ENCODE results near the gene HSPB1. TPM values are rescaled to one million over a fixed set of nuclear protein-coding genes. Genes with fewer than 3 reads are reported as not detected.

HSPB1 gene
- total RNA-seq, 4 donors from 2014 or later, result 388 to 879 (median 551) TPM

GRCh38 chr7:76349313-76349885 lies 46.9 kb downstream of the HSPB1 start:
- Histone ChIP-seq H3K27ac (no peak overlapping the region), H3K9me3 (no peaks in the 10 kb centered on the region), H3K27me3 (no peaks in the 10 kb centered on the region), H3K4me3 (replicated peaks in 1 of 3) (no peak overlapping the region), H3K4me1 (peaks cover under 1 to 11% of the 10 kb centered on the region in 2 donors), H3K36me3 (peaks cover 23 to 27% of the 10 kb centered on the region in 2 donors)
- intact Hi-C loops (cut with DNase I), result no loop called here
- TF ChIP-seq POLR2A (IDR thresholded peaks at IDR 0.05) (no peak), CTCF (IDR thresholded peaks at IDR 0.05) (no peak)
- DNase-seq, result no peak
- WGBS, 2 donors, result 90 to 94% methylated on average over 8 of the region's 8 CpGs

- 85 to 94% methylated on average over 7 of the region's 7 CpGs for WGBS, 2 donors
- Histone ChIP-seq H3K27ac (no peak overlapping the region), H3K36me3 (peaks cover 9 to 21% of the 10 kb centered on the region in 2 donors), H3K27me3 (no peaks in the 10 kb centered on the region), H3K9me3 (no peaks in the 10 kb centered on the region), H3K4me1 (peaks cover 14 to 20% of the 10 kb centered on the region in 2 donors), H3K4me3 (replicated peaks in 1 of 3) (no peak overlapping the region)
- intact Hi-C loops (cut with DNase I), result no loop called here
- DNase-seq, result no peak
- TF ChIP-seq CTCF (IDR thresholded peaks at IDR 0.05), result no peak
- no peak for TF ChIP-seq POLR2A (IDR thresholded peaks at IDR 0.05)
Observed at GRCh38 chr7:76351372-76351771, 48.9 kb downstream of the HSPB1 start.

DNA sequence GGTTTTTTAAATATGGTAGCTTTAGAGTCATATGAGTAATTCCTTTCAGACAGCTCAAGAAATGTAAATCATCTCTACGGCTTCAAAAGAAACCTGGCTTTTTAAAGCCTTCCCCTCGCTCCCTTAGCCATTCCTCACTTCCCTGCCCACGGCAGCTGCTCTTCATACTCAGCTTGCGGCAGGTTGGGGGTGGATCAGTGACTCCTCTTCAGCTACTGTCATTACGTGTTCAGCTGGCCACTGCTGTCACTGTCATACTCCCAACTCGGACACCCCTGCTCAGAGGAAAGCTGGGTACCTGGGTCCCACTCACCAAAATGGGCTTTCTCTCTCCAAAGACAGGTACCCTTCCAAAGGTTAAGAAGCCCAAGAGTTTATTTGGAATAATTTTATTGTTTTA lies 49.7 kb downstream of the HSPB1 start:
- no peak overlapping the region for H3K27ac ChIP-seq
- 89 to 91% methylated on average over 6 of the region's 6 CpGs for WGBS, 2 donors
- no peak overlapping the region for H3K4me3 ChIP-seq (replicated peaks in 1 of 3)
- no peak for TF ChIP-seq CTCF (IDR thresholded peaks at IDR 0.05)
- no peaks in the 10 kb centered on the region for H3K27me3 ChIP-seq
- peaks cover 14 to 28% of the 10 kb centered on the region in 2 donors for H3K4me1 ChIP-seq
- no peaks in the 10 kb centered on the region for H3K9me3 ChIP-seq
- DNase-seq, result no peak
- intact Hi-C loops (cut with DNase I), result no loop called here
- peaks cover under 1 to 13% of the 10 kb centered on the region in 2 donors for H3K36me3 ChIP-seq

DNA sequence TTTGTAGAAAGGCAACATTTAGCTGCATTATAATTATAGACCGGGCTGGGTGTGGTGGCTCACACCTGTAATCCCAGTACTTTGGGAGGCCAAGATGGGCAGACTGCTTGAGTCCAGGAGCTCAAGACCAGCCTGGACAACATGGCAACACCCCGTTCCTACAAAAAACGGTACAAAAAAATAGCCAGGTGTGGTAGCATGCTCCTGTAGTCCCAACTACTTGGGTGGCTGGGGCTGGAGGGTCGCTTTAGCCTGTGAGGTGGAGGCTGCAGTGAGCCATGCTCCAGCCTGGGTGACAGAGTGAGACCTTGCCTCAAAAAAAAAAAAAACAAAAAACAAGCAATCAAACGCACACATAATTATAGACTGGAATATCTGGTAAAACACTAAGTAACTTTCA lies 51.3 kb downstream of the HSPB1 start:
- TF ChIP-seq CTCF (IDR thresholded peaks at IDR 0.05) (no peak), POLR2A (IDR thresholded peaks at IDR 0.05) (no peak)
- H3K36me3 ChIP-seq, result peaks cover 0 to 12% of the 10 kb centered on the region in 2 donors
- no peaks in the 10 kb centered on the region for H3K9me3 ChIP-seq
- H3K4me1 ChIP-seq, result peaks cover 14 to 30% of the 10 kb centered on the region in 2 donors
- no peaks in the 10 kb centered on the region for H3K27me3 ChIP-seq
- intact Hi-C loops (cut with DNase I), result no loop called here
- H3K4me3 ChIP-seq (replicated peaks in 1 of 3), result no peak overlapping the region
- DNase-seq, result no peak
- H3K27ac ChIP-seq, result no peak overlapping the region
- WGBS, 2 donors, result 92 to 93% methylated on average over 5 of the region's 5 CpGs

Other genes with a start within 250 kb of the HSPB1 start
- gene SRRM3, start 100.8 kb upstream of the HSPB1 start, total RNA-seq, result 1 to 10 TPM in 3 of 4 donors, under 1 TPM in 1; 0.50 to 6.4 (median 2.0) TPM
- 10 to 100 TPM; 37.4 to 43.4 (median 41.4) TPM for gene YWHAG, start 56.3 kb downstream of the HSPB1 start, total RNA-seq
- gene SSC4D, start 107.0 kb downstream of the HSPB1 start, total RNA-seq, result 10 to 100 TPM in 3 of 4 donors, 1 to 10 TPM in 1; 3.6 to 14.0 (median 13.4) TPM
- 1 to 10 TPM in 1 of 4 donors, under 1 TPM in 2, not detected in 1; 0.39 to 1.0 (median 0.94) TPM for gene ZP3, start 122.3 kb downstream of the HSPB1 start, total RNA-seq
- 10 to 100 TPM; 20.4 to 32.5 (median 25.2) TPM for gene DTX2, start 159.0 kb downstream of the HSPB1 start, total RNA-seq
- 10 to 100 TPM in 1 of 4 donors, 1 to 10 TPM in 3; 1.0 to 10.8 (median 1.3) TPM for gene UPK3B, start 207.9 kb downstream of the HSPB1 start, total RNA-seq
- gene SPDYE16, start 240.6 kb downstream of the HSPB1 start, total RNA-seq, result under 1 TPM in 2 of 4 donors, not detected in 2; 0.29 to 0.33 TPM

All from thyroid gland (tissue), 4 donors.